Upper lobe of left lung (tissue), 4 donors: ENCODE measurements around the gene ZNF473.

Source experiments
- EP300 ChIP-seq, 4 donors: sonication (generic); formaldehyde crosslinking; IDR thresholded peaks; one replicate each; pipeline ENCODE4 v1.5.1; 2017; ENCODE audit warnings: antibody characterized with exemption in 4 of 4, control low read depth in 2 of 4
- TF ChIP-seq, protein P1 (sequence below), 6 experiments: fragments of 450-650 bp in 4 of 6; fragments of 200-600 bp in 2 of 6; sonication (generic) in 2 of 6; IDR thresholded peaks; one replicate each; pipeline ENCODE4 v1.5.1; 2016 to 2019; ENCODE audit warnings: antibody characterized with exemption in 6 of 6

DNA sequence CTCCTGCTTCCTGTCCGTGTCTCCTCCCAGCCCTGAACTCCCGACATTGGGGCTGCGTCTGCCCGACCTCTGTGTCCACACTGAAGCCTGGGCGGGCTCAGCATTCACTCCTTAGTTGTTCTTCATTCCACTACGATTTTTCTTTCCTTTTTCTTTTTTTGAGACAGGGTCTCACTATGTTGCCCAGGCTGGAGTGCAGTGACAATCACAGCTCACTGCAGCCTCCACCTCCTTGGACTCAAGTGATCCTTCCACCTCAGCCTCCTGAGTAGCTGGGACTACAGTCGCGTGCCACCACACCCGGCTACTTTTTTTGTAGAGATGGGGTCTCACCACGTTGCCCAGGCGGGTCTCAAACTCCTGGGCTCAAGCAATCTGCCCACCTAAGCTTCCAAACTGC lies 41.3 kb upstream of the ZNF473 start:
- TF ChIP-seq, protein P1, sequence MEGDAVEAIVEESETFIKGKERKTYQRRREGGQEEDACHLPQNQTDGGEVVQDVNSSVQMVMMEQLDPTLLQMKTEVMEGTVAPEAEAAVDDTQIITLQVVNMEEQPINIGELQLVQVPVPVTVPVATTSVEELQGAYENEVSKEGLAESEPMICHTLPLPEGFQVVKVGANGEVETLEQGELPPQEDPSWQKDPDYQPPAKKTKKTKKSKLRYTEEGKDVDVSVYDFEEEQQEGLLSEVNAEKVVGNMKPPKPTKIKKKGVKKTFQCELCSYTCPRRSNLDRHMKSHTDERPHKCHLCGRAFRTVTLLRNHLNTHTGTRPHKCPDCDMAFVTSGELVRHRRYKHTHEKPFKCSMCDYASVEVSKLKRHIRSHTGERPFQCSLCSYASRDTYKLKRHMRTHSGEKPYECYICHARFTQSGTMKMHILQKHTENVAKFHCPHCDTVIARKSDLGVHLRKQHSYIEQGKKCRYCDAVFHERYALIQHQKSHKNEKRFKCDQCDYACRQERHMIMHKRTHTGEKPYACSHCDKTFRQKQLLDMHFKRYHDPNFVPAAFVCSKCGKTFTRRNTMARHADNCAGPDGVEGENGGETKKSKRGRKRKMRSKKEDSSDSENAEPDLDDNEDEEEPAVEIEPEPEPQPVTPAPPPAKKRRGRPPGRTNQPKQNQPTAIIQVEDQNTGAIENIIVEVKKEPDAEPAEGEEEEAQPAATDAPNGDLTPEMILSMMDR (IDR thresholded peaks at IDR 0.05), result no peak
- TF ChIP-seq EP300 (IDR thresholded peaks at IDR 0.05), result no peak
